ENCODE measurements around the gene SEPSECS. TPM values are rescaled to one million over a fixed set of nuclear protein-coding genes. Genes with fewer than 3 reads are reported as not detected.

Gene SEPSECS
- total and polyA plus RNA-seq, 9 of the 15 experiments (the other 6 are each of a cell fraction or from before 2014, with no cell fraction given): 3.9 to 17.2 (median 7.9) TPM

GRCh38 chr4:25088093-25088952 is 71.9 kb downstream of the SEPSECS start (continued):
- no peak for TF ChIP-seq PRDM10 (IDR thresholded peaks at IDR 0.05; ENCODE audit: partially characterized antibody)
- peak; percentile 81 for TF ChIP-seq ARID1B (IDR thresholded peaks at IDR 0.05)
- 0 out of 2 replicates have a peak, but pooled peaks have one; percentile 50 for TF ChIP-seq KDM2B (CRISPR knock-in tag; IDR thresholded peaks at IDR 0.05)
- TF ChIP-seq, protein P1, sequence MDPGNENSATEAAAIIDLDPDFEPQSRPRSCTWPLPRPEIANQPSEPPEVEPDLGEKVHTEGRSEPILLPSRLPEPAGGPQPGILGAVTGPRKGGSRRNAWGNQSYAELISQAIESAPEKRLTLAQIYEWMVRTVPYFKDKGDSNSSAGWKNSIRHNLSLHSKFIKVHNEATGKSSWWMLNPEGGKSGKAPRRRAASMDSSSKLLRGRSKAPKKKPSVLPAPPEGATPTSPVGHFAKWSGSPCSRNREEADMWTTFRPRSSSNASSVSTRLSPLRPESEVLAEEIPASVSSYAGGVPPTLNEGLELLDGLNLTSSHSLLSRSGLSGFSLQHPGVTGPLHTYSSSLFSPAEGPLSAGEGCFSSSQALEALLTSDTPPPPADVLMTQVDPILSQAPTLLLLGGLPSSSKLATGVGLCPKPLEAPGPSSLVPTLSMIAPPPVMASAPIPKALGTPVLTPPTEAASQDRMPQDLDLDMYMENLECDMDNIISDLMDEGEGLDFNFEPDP (CRISPR knock-in tag; IDR thresholded peaks at IDR 0.05): no peak
- TF ChIP-seq ZNF124 (CRISPR knock-in tag; IDR thresholded peaks at IDR 0.05): no peak
- TF ChIP-seq, protein P2, sequence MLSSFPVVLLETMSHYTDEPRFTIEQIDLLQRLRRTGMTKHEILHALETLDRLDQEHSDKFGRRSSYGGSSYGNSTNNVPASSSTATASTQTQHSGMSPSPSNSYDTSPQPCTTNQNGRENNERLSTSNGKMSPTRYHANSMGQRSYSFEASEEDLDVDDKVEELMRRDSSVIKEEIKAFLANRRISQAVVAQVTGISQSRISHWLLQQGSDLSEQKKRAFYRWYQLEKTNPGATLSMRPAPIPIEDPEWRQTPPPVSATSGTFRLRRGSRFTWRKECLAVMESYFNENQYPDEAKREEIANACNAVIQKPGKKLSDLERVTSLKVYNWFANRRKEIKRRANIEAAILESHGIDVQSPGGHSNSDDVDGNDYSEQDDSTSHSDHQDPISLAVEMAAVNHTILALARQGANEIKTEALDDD (IDR thresholded peaks at IDR 0.05): no peak
- TF ChIP-seq ETV6 (IDR thresholded peaks at IDR 0.05; ENCODE audit: borderline replicate concordance in 1 of 2, low read depth in 2 of 2, low read length in 1 of 2): no peak
- TF ChIP-seq ETV6 (CRISPR knock-in tag; IDR thresholded peaks at IDR 0.05; ENCODE audit: borderline replicate concordance): no peak
- no peak for TF ChIP-seq ZNF347 (CRISPR knock-in tag; IDR thresholded peaks at IDR 0.05; ENCODE audit: low read depth)
- TF ChIP-seq ATF7 (IDR thresholded peaks at IDR 0.05): 0 out of 2 replicates have a peak, but pooled peaks have one; percentile 35
- no peak for TF ChIP-seq ZBTB8A (IDR thresholded peaks at IDR 0.05; ENCODE audit: partially characterized antibody)
- peak; percentile 100 for TF ChIP-seq MEF2D (tag; conservative IDR thresholded peaks at IDR 0.05; ENCODE audit: low read depth)
- TF ChIP-seq STAT5B (CRISPR knock-in tag; IDR thresholded peaks at IDR 0.05): no peak
- no peak for TF ChIP-seq PATZ1 (CRISPR knock-in tag; IDR thresholded peaks at IDR 0.05; ENCODE audit: borderline replicate concordance)
- TF ChIP-seq MLLT1 (IDR thresholded peaks at IDR 0.05): no peak
- TF ChIP-seq ZNF778 (CRISPR knock-in tag; IDR thresholded peaks at IDR 0.05): no peak
